Stimulated activated CD4-positive, alpha-beta T cell treated with anti-CD3 and anti-CD28 coated beads, Interleukin-2, amount 100 ng/mL, for 24 hours (primary cell): Measurements from ENCODE around the gene RAD51B.

ENCODE experiments used
- DNase-seq, 2 donors: peaks; one replicate each; pipeline ENCODE4 v3.0.0-alpha.2; 2020

RAD51B gene

GRCh38 chr14:68124979-68125731, 305.6 kb downstream of the RAD51B start:
- DNase-seq: no peak

GRCh38 chr14:68127166-68127565, 307.6 kb downstream of the RAD51B start:
- no peak for DNase-seq

- DNase-seq: no peak
Observed at GRCh38 chr14:68131907-68132306, 312.3 kb downstream of the RAD51B start.

- DNase-seq: no peak
Observed at GRCh38 chr14:68132563-68133121, 313.1 kb downstream of the RAD51B start.

GRCh38 chr14:68133856-68134255, 314.3 kb downstream of the RAD51B start:
- no peak for DNase-seq

- no peak for DNase-seq
Observed at GRCh38 chr14:68135028-68135427, 315.4 kb downstream of the RAD51B start.

GRCh38 chr14:68135566-68135965, 316.0 kb downstream of the RAD51B start:
- DNase-seq: no peak

- DNase-seq: no peak
Observed at GRCh38 chr14:68137704-68138619, 318.4 kb downstream of the RAD51B start.

- no peak for DNase-seq
Observed at GRCh38 chr14:68139431-68140075, 320.0 kb downstream of the RAD51B start.

- no peak for DNase-seq
Observed at GRCh38 chr14:68140076-68140741, 320.6 kb downstream of the RAD51B start.

- DNase-seq: no peak
Observed at GRCh38 chr14:68140806-68141205, 321.2 kb downstream of the RAD51B start.

- no peak for DNase-seq
Observed at GRCh38 chr14:68141281-68142088, 321.9 kb downstream of the RAD51B start.

GRCh38 chr14:68143341-68143841, 323.8 kb downstream of the RAD51B start:
- DNase-seq: no peak

- DNase-seq: no peak
Observed at GRCh38 chr14:68144051-68144681, 324.6 kb downstream of the RAD51B start.

- no peak for DNase-seq
Observed at GRCh38 chr14:68145036-68145435, 325.5 kb downstream of the RAD51B start.

GRCh38 chr14:68145539-68145938, 326.0 kb downstream of the RAD51B start:
- no peak for DNase-seq

- no peak for DNase-seq
Observed at GRCh38 chr14:68146818-68147217, 327.2 kb downstream of the RAD51B start.

- DNase-seq: no peak
Observed at GRCh38 chr14:68147303-68147702, 327.7 kb downstream of the RAD51B start.

- no peak for DNase-seq
Observed at GRCh38 chr14:68148276-68148675, 328.7 kb downstream of the RAD51B start.

- no peak for DNase-seq
Observed at GRCh38 chr14:68148763-68149162, 329.2 kb downstream of the RAD51B start.

GRCh38 chr14:68153275-68153674, 333.7 kb downstream of the RAD51B start:
- DNase-seq: no peak
